Spleen (tissue), 7 donors: Measurements from ENCODE around the gene IGFL3.

Source experiments
- POLR2A ChIP-seq, 3 donors: fragments of 450-650 bp; IDR thresholded peaks; one replicate each; pipeline ENCODE4 v1.5.1; 2017; ENCODE audit warnings: antibody characterized with exemption in 3 of 3, mild to moderate bottlenecking in 1 of 3
- POLR2AphosphoS5 ChIP-seq, 3 donors: sonication (generic); formaldehyde crosslinking; IDR thresholded peaks; one replicate each; pipeline ENCODE4 v1.5.1; 2017; ENCODE audit warnings: antibody characterized with exemption in 3 of 3
- TF ChIP-seq, protein P1 (sequence below), 11 experiments: fragments of 200-600 bp in 7 of 11; fragments of 450-650 bp in 4 of 11; sonication (generic) in 4 of 11; IDR thresholded peaks in 8 of 11; conservative IDR thresholded peaks in 3 of 11; 1 replicate in 7 of 11; 2 replicates in 4 of 11; pipeline versions ENCODE4 v1.4.0 to v1.8.0; 2016 to 2021; ENCODE audit warnings: antibody characterized with exemption in 11 of 11, inconsistent platforms in 4 of 11, mild to moderate bottlenecking in 1 of 11
- donor health status: DM: no; HTN: no; CAD: no; lungs with moderate emphysema.
- donor health status: DM: no; HTN: no; CAD: no.
- donor health status: DM: no; HTN: no; CAD: no.

DNA sequence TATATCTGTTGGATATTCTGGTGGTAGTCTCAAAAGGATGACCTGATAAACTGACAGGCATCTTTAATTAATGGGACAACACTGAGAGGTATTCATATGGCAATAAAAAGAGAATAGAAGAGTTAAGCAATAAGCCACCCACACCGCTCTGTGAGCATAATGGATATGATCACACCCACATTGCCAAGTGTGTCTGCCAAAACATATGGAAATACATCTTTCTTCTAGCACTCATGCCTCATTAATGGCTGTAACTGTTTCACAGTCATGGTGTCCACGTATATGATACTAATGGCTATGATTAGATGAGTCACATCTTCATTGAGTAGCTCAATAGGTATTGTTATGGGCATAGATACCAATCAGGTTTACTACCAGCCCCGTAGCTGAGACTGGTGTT lies 13.1 kb downstream of the IGFL3 start:
- TF ChIP-seq, protein P1, sequence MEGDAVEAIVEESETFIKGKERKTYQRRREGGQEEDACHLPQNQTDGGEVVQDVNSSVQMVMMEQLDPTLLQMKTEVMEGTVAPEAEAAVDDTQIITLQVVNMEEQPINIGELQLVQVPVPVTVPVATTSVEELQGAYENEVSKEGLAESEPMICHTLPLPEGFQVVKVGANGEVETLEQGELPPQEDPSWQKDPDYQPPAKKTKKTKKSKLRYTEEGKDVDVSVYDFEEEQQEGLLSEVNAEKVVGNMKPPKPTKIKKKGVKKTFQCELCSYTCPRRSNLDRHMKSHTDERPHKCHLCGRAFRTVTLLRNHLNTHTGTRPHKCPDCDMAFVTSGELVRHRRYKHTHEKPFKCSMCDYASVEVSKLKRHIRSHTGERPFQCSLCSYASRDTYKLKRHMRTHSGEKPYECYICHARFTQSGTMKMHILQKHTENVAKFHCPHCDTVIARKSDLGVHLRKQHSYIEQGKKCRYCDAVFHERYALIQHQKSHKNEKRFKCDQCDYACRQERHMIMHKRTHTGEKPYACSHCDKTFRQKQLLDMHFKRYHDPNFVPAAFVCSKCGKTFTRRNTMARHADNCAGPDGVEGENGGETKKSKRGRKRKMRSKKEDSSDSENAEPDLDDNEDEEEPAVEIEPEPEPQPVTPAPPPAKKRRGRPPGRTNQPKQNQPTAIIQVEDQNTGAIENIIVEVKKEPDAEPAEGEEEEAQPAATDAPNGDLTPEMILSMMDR (IDR thresholded peaks at IDR 0.05 in 8 of 11, conservative IDR thresholded peaks at IDR 0.05 in 3 of 11): no peak
- no peak for TF ChIP-seq POLR2A (IDR thresholded peaks at IDR 0.05)
- TF ChIP-seq POLR2AphosphoS5 (IDR thresholded peaks at IDR 0.05): no peak
